ENCODE results near the gene ANKHD1. TPM values are rescaled to one million over a fixed set of nuclear protein-coding genes. Genes with fewer than 3 reads are reported as not detected.
"Not testable (repeated sequence)": the region's sequence is repeated elsewhere in the genome, so short reads cannot be mapped to it uniquely, and the experiment has no call there.

The ANKHD1 gene
- total RNA-seq, 4 donors from 2014 or later: 106 to 200 (median 161) TPM

DNA sequence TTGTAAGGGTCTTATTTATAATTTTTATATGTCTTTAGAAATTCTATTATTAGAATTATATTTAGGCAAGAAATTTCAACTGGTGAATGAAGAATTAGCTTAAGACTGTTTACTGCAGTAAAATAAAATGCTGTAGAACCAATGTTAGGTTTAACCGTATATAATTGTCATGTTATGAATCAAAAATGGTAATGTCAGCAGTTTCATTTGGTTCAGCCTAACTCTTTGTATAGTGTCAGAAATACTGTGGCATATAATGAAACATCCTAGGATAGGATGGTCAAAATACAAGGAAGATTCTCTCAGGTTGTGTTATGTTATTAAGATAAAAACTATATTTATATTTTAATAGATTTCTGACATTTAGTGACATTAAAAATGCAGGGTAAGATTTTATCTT lies 81.4 kb downstream of the ANKHD1 start:
- no peak for DNase-seq
- H3K9me3 ChIP-seq: no peaks in the 10 kb centered on the region
- no peak overlapping the region for H3K27ac ChIP-seq
- no peak overlapping the region for H3K4me3 ChIP-seq
- H3K36me3 ChIP-seq: no peaks in the 10 kb centered on the region
- no peaks in the 10 kb centered on the region for H3K27me3 ChIP-seq
- intact Hi-C loops (cut with DNase I; ENCODE audit: low total_unique reads): no loop called here
- TF ChIP-seq, protein P1, sequence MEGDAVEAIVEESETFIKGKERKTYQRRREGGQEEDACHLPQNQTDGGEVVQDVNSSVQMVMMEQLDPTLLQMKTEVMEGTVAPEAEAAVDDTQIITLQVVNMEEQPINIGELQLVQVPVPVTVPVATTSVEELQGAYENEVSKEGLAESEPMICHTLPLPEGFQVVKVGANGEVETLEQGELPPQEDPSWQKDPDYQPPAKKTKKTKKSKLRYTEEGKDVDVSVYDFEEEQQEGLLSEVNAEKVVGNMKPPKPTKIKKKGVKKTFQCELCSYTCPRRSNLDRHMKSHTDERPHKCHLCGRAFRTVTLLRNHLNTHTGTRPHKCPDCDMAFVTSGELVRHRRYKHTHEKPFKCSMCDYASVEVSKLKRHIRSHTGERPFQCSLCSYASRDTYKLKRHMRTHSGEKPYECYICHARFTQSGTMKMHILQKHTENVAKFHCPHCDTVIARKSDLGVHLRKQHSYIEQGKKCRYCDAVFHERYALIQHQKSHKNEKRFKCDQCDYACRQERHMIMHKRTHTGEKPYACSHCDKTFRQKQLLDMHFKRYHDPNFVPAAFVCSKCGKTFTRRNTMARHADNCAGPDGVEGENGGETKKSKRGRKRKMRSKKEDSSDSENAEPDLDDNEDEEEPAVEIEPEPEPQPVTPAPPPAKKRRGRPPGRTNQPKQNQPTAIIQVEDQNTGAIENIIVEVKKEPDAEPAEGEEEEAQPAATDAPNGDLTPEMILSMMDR (IDR thresholded peaks at IDR 0.05): no peak
- no peak for TF ChIP-seq POLR2A (IDR thresholded peaks at IDR 0.05)
- no peaks in the 10 kb centered on the region for H3K4me1 ChIP-seq

DNA sequence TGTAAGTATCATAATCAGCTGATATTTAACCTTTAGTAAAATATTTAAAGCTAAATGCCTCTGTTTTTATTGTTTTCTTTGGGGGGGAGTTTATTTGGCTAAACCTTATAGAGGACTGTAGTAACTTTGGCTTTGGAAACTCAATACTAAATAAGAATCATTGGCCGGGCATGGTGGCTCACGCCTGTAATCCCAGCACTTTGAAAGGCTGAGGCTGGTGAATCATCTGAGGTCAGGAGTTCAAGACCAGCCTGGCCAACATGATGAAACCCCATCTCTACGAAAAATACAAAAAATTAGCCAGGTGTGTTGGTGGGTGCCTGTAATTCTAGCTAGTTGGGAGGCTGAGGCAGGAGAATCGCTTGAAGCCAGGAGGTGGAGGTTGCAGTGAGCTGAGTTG lies 86.5 kb downstream of the ANKHD1 start:
- intact Hi-C loops (cut with DNase I; ENCODE audit: low total_unique reads); H3K27me3 ChIP-seq; H3K9me3 ChIP-seq; H3K36me3 ChIP-seq; H3K4me3 ChIP-seq; H3K4me1 ChIP-seq; DNase-seq; H3K27ac ChIP-seq: not testable (repeated sequence)

DNA sequence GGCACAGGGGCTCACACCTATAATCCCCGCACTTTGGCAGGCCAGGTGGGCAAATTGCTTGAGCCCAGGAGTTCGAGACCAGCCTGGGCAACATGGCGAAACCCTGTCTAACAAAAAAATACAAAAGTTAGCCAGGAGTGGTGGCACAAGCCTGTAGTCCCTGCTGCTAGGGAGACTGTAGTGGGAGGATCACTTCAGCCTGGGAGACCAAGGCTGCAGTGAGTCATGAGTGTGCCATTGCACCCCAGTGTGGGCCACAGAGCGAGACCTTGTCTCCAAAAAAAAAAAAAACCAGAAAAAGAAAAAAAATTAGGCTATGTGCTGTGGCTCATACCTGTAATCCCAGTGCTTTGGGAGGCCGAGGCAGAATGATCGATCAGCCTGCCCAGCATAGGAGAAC lies 87.3 kb downstream of the ANKHD1 start:
- no peaks in the 10 kb centered on the region for H3K9me3 ChIP-seq
- H3K27me3 ChIP-seq: no peaks in the 10 kb centered on the region
- intact Hi-C loops (cut with DNase I; ENCODE audit: low total_unique reads): no loop called here
- H3K4me1 ChIP-seq: no peaks in the 10 kb centered on the region
- TF ChIP-seq, protein P1 (IDR thresholded peaks at IDR 0.05): no peak
- TF ChIP-seq POLR2A (IDR thresholded peaks at IDR 0.05): no peak
- no peak overlapping the region for H3K4me3 ChIP-seq
- DNase-seq: no peak
- H3K27ac ChIP-seq: no peak overlapping the region
- H3K36me3 ChIP-seq: no peaks in the 10 kb centered on the region

DNA sequence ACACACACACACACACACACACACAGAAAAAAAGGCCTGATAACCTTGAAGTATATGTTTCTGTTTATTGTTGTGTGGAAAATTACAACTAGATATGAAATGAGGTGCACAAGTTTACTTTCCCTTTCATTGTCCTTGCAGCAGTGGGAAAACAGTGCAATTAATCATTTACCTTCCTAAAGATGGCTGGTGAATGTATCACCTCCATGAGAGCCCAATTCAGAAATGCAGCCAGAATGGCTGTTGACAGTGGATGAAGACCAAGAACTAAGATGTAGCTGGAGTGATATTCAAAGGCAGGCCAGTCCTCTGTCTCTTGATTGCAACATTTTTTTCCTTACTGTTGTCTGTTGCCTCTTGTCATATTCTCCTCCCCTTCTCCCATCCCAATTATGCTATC lies 96.3 kb downstream of the ANKHD1 start:
- Histone ChIP-seq H3K4me3 (no peak overlapping the region), H3K9me3 (no peaks in the 10 kb centered on the region), H3K4me1 (no peaks in the 10 kb centered on the region), H3K36me3 (no peaks in the 10 kb centered on the region), H3K27ac (no peak overlapping the region), H3K27me3 (no peaks in the 10 kb centered on the region)
- no peak for DNase-seq
- TF ChIP-seq, protein P1 (IDR thresholded peaks at IDR 0.05): no peak
- no peak for TF ChIP-seq POLR2A (IDR thresholded peaks at IDR 0.05)
- intact Hi-C loops (cut with DNase I; ENCODE audit: low total_unique reads): no loop called here

DNA sequence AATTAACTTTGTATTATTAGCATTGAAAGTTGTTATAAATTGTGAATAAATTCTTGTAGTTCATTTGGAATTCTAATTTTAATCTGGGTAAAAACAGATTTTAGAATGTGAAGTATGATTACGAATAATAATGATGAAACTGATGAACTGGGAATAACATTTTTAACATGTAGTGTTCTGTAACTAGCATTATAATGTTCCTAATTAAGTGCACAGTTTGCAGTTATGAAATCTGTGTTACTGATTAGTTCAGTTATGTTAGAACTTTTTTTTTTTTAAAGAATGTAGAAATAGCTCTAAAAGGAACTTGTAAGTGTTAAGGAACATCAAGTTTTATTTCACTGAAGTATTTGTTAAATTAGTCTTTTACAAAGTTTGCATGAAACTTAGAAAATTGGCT lies 97.0 kb downstream of the ANKHD1 start:
- Histone ChIP-seq H3K4me1 (no peaks in the 10 kb centered on the region), H3K9me3 (no peaks in the 10 kb centered on the region), H3K36me3 (no peaks in the 10 kb centered on the region), H3K4me3 (no peak overlapping the region), H3K27me3 (no peaks in the 10 kb centered on the region), H3K27ac (no peak overlapping the region)
- DNase-seq: no peak
- TF ChIP-seq, protein P1 (IDR thresholded peaks at IDR 0.05): no peak
- TF ChIP-seq POLR2A (IDR thresholded peaks at IDR 0.05): no peak
- intact Hi-C loops (cut with DNase I; ENCODE audit: low total_unique reads): no loop called here

DNA sequence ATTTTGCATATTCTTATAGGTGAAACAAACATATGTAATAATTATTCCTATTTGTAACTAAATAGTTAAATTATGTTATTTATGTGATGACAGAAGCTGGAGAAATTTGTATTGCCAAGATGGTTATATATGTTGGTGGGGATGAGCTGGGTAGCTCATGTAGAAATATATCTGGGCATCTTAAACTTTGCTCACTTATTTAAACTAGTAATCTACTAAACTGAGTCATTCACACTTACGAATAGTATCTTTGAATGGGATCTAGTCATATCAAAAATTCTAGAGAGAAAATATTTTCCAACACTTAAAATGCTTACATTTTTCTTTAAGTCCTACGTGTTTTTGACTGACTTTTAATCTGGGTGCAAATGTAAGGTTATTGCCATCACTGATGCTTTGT lies 101.2 kb downstream of the ANKHD1 start:
- Histone ChIP-seq H3K27me3 (no peaks in the 10 kb centered on the region), H3K4me3 (no peak overlapping the region), H3K27ac (no peak overlapping the region), H3K36me3 (no peaks in the 10 kb centered on the region), H3K4me1 (no peaks in the 10 kb centered on the region), H3K9me3 (no peaks in the 10 kb centered on the region)
- intact Hi-C loops (cut with DNase I; ENCODE audit: low total_unique reads): no loop called here
- no peak for DNase-seq
- TF ChIP-seq, protein P1 (IDR thresholded peaks at IDR 0.05): no peak
- no peak for TF ChIP-seq POLR2A (IDR thresholded peaks at IDR 0.05)

All from uterus (tissue), 4 donors.